ENCODE measurements around the gene TMEM11.
A peak's percentile ranks its signal among the peaks of the same experiment; 100 is the strongest.

Gene TMEM11

GRCh38 chr17:21214015-21214776 is at the start of gene TMEM11:
Gene TMEM11, minus strand, starts transcription at chr17:21214161. Its CDS starts 9 bp downstream, at chr17:21214152.
- FAIRE-seq (peak; percentile 100), DNase-seq (ENCODE audit: insufficient read length, low spot score) (peak; percentile 100)

GRCh38 chr17:21263376-21263775 is 49.4 kb upstream of the TMEM11 start:
- peak; percentile 66 for FAIRE-seq
- no peak for DNase-seq (ENCODE audit: insufficient read length, low spot score)

- DNase-seq (ENCODE audit: insufficient read length, low spot score) (no peak), FAIRE-seq (no peak)
Measured at GRCh38 chr17:21262259-21262993, 48.5 kb upstream of the TMEM11 start.

GRCh38 chr17:21258593-21258992 is 44.6 kb upstream of the TMEM11 start:
- no peak for FAIRE-seq

GRCh38 chr17:21253646-21254441 is 39.9 kb upstream of the TMEM11 start:
- FAIRE-seq (peak; percentile 63), DNase-seq (ENCODE audit: insufficient read length, low spot score) (no peak)

More at GRCh38 chr17:21258593-21258992, 44.6 kb upstream of the TMEM11 start:
- DNase-seq (ENCODE audit: insufficient read length, low spot score), result no peak

GRCh38 chr17:21252796-21253645 is 39.1 kb upstream of the TMEM11 start, which contains the start of gene NATD1:
Gene NATD1, minus strand, starts transcription at chr17:21253410. Its CDS starts 146 bp downstream, at chr17:21253264.
- peak; percentile 97 for FAIRE-seq

GRCh38 chr17:21252289-21252795 is 38.4 kb upstream of the TMEM11 start:
- peak; percentile 74 for FAIRE-seq
- no peak for DNase-seq (ENCODE audit: insufficient read length, low spot score)

More at GRCh38 chr17:21252796-21253645, 39.1 kb upstream of the TMEM11 start, which contains the start of gene NATD1:
- peak; percentile 98 for DNase-seq (ENCODE audit: insufficient read length, low spot score)

GRCh38 chr17:21251337-21252010 is 37.5 kb upstream of the TMEM11 start:
- peak; percentile 63 for FAIRE-seq
- no peak for DNase-seq (ENCODE audit: insufficient read length, low spot score)

- DNase-seq (ENCODE audit: insufficient read length, low spot score) (no peak), FAIRE-seq (peak; percentile 16)
Measured at GRCh38 chr17:21250854-21251253, 36.9 kb upstream of the TMEM11 start.

- FAIRE-seq (peak; percentile 63), DNase-seq (ENCODE audit: insufficient read length, low spot score) (no peak)
Measured at GRCh38 chr17:21249920-21250703, 36.2 kb upstream of the TMEM11 start.

GRCh38 chr17:21249086-21249795 is 35.3 kb upstream of the TMEM11 start:
- FAIRE-seq (peak; percentile 26), DNase-seq (ENCODE audit: insufficient read length, low spot score) (no peak)

GRCh38 chr17:21248500-21248899 is 34.5 kb upstream of the TMEM11 start:
- FAIRE-seq (peak; percentile 78), DNase-seq (ENCODE audit: insufficient read length, low spot score) (no peak)

GRCh38 chr17:21247552-21248258 is 33.7 kb upstream of the TMEM11 start:
- FAIRE-seq, result peak; percentile 23
- no peak for DNase-seq (ENCODE audit: insufficient read length, low spot score)

- DNase-seq (ENCODE audit: insufficient read length, low spot score), result no peak
- no peak for FAIRE-seq
Measured at GRCh38 chr17:21246698-21247097, 32.7 kb upstream of the TMEM11 start.

GRCh38 chr17:21245639-21246084 is 31.7 kb upstream of the TMEM11 start:
- DNase-seq (ENCODE audit: insufficient read length, low spot score) (no peak), FAIRE-seq (no peak)

GRCh38 chr17:21243516-21244303 is 29.7 kb upstream of the TMEM11 start:
- no peak for DNase-seq (ENCODE audit: insufficient read length, low spot score)
- peak; percentile 89 for FAIRE-seq

Data from HTR-8/SVneo (cell line).